Measurements from ENCODE around the gene ZC3H13. TPM values are rescaled to one million over a fixed set of nuclear protein-coding genes. Genes with fewer than 3 reads are reported as not detected.

Gene ZC3H13
- total RNA-seq, 1 experiment from 2014 or later = 33.9 TPM

DNA sequence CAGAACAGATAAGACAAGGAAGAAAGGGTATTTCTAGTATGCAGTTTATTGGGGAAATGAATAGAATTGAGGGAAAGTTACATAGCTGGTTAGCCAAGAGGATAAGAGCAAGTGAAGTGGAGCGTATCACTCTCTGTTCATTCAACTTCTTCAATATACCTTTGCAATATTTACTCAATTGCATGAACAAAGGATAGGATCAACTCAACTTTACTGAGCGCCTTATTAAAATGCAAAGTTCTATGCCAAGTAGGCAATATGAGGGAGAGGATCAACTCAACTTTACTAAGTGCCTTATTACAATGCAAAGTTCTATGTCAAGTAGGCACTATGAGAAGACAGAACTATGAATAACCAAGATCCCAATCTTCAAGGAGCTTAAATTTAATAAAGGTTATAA lies 43.9 kb downstream of the ZC3H13 start:
- Mint-ChIP-seq H3K4me3 (ENCODE audit: unreplicated experiment) (no peak overlapping the region), H3K27me3 (ENCODE audit: insufficient read depth, unreplicated experiment) (no peaks in the 10 kb centered on the region), H3K9me3 (ENCODE audit: unreplicated experiment) (no peaks in the 10 kb centered on the region), H3K36me3 (ENCODE audit: insufficient read depth, unreplicated experiment) (peaks cover 72% of the 10 kb centered on the region), H3K4me1 (ENCODE audit: insufficient read depth, unreplicated experiment) (no peaks in the 10 kb centered on the region), H3K27ac (ENCODE audit: low read depth, unreplicated experiment) (no peak overlapping the region)
- intact Hi-C loops (cut with micrococcal nuclease) = no loop called here
- TF ChIP-seq CTCF (IDR thresholded peaks at IDR 0.05; ENCODE audit: unreplicated experiment) = no peak
- no peak for DNase-seq (ENCODE audit: unreplicated experiment)
- ChIA-PET CTCF (interaction anchor here (0.6 to 0.8 kb wide), 3 partner anchors 19 to 386 kb away, joined by 3 to 4 read pairs (median 3); no protein-coding TSS in a partner anchor), POLR2A (interaction anchor here (0.8 kb wide), 1 partner anchor 12 kb away, joined by 3 read pairs; no protein-coding TSS in a partner anchor)
- no TSS peak for BruUV-seq (replicated peaks)

- H3K36me3 Mint-ChIP-seq (ENCODE audit: insufficient read depth, unreplicated experiment) = peaks cover 89% of the 10 kb centered on the region
- ChIA-PET CTCF (interaction anchor here (0.6 to 0.8 kb wide), 3 partner anchors 193 to 397 kb away, joined by 3 to 4 read pairs (median 3); no protein-coding TSS in a partner anchor), POLR2A (no interaction called here)
- no peaks in the 10 kb centered on the region for H3K4me1 Mint-ChIP-seq (ENCODE audit: insufficient read depth, unreplicated experiment)
- H3K27me3 Mint-ChIP-seq (ENCODE audit: insufficient read depth, unreplicated experiment) = no peaks in the 10 kb centered on the region
- intact Hi-C loops (cut with micrococcal nuclease) = no loop called here
- no peak overlapping the region for H3K27ac Mint-ChIP-seq (ENCODE audit: low read depth, unreplicated experiment)
- no TSS peak for BruUV-seq (replicated peaks)
- no peaks in the 10 kb centered on the region for H3K9me3 Mint-ChIP-seq (ENCODE audit: unreplicated experiment)
- DNase-seq (ENCODE audit: unreplicated experiment) = no peak
- no peak for TF ChIP-seq CTCF (IDR thresholded peaks at IDR 0.05; ENCODE audit: unreplicated experiment)
- no peak overlapping the region for H3K4me3 Mint-ChIP-seq (ENCODE audit: unreplicated experiment)
Observed at GRCh38 chr13:46006688-46007452, 45.7 kb downstream of the ZC3H13 start.

- Mint-ChIP-seq H3K4me3 (ENCODE audit: unreplicated experiment) (no peak overlapping the region), H3K27ac (ENCODE audit: low read depth, unreplicated experiment) (no peak overlapping the region), H3K27me3 (ENCODE audit: insufficient read depth, unreplicated experiment) (no peaks in the 10 kb centered on the region), H3K36me3 (ENCODE audit: insufficient read depth, unreplicated experiment) (peaks cover 90% of the 10 kb centered on the region), H3K4me1 (ENCODE audit: insufficient read depth, unreplicated experiment) (no peaks in the 10 kb centered on the region), H3K9me3 (ENCODE audit: unreplicated experiment) (no peaks in the 10 kb centered on the region)
- no TSS peak for BruUV-seq (replicated peaks)
- no peak for TF ChIP-seq CTCF (IDR thresholded peaks at IDR 0.05; ENCODE audit: unreplicated experiment)
- no peak for DNase-seq (ENCODE audit: unreplicated experiment)
- POLR2A ChIA-PET = no interaction called here
- intact Hi-C loops (cut with micrococcal nuclease) = no loop called here
- CTCF ChIA-PET = no interaction called here
Observed at GRCh38 chr13:46004491-46004890, 48.1 kb downstream of the ZC3H13 start.

- no peaks in the 10 kb centered on the region for H3K9me3 Mint-ChIP-seq (ENCODE audit: unreplicated experiment)
Observed at GRCh38 chr13:45996631-45997030, 55.9 kb downstream of the ZC3H13 start.

More at GRCh38 chr13:45996631-45997030, 55.9 kb downstream of the ZC3H13 start:
- H3K4me3 Mint-ChIP-seq (ENCODE audit: unreplicated experiment) = no peak overlapping the region
- ChIA-PET POLR2A (no interaction called here), CTCF (no interaction called here)
- no peaks in the 10 kb centered on the region for H3K4me1 Mint-ChIP-seq (ENCODE audit: insufficient read depth, unreplicated experiment)
- no TSS peak for BruUV-seq (replicated peaks)
- peaks cover 31% of the 10 kb centered on the region for H3K36me3 Mint-ChIP-seq (ENCODE audit: insufficient read depth, unreplicated experiment)
- no peaks in the 10 kb centered on the region for H3K27me3 Mint-ChIP-seq (ENCODE audit: insufficient read depth, unreplicated experiment)
- DNase-seq (ENCODE audit: unreplicated experiment) = no peak
- TF ChIP-seq CTCF (IDR thresholded peaks at IDR 0.05; ENCODE audit: unreplicated experiment) = no peak
- intact Hi-C loops (cut with micrococcal nuclease) = no loop called here
- no peak overlapping the region for H3K27ac Mint-ChIP-seq (ENCODE audit: low read depth, unreplicated experiment)

Measured in MCF 10A (cell line).